Body of pancreas (tissue), 4 donors: ENCODE measurements around the gene UBE2V1.

Source experiments
- CTCF ChIP-seq, 7 experiments: fragments of 450-650 bp in 4 of 7; fragments of 200-600 bp in 3 of 7; sonication (generic) in 3 of 7; IDR thresholded peaks; one replicate each; pipeline ENCODE4 v1.5.1; 2016 to 2019; ENCODE audit warnings: antibody characterized with exemption in 7 of 7
- POLR2A ChIP-seq, 3 donors: fragments of 450-650 bp; IDR thresholded peaks; one replicate each; pipeline ENCODE4 v1.6.1; 2016; ENCODE audit warnings: antibody characterized with exemption in 3 of 3, mild to moderate bottlenecking in 2 of 3

- TF ChIP-seq CTCF (IDR thresholded peaks at IDR 0.05) (no peak), POLR2A (IDR thresholded peaks at IDR 0.05) (no peak)
Measured at GRCh38 chr20:50089140-50089786, 23.7 kb downstream of the UBE2V1 start.
